Measurements from ENCODE around the gene SARM1.
A peak's percentile ranks its signal among the peaks of the same experiment; 100 is the strongest.

Gene SARM1

GRCh38 chr17:28395426-28395825, 23.9 kb downstream of the SARM1 start:
- Mint-ChIP-seq H3K36me3 (peaks cover 7% of the 10 kb centered on the region), H3K4me3 (no peak overlapping the region), H3K27me3 (no peaks in the 10 kb centered on the region), H3K9me3 (no peaks in the 10 kb centered on the region), H3K27ac (no peak overlapping the region), H3K4me1 (no peaks in the 10 kb centered on the region)

GRCh38 chr17:28395968-28396367, 24.5 kb downstream of the SARM1 start:
- H3K9me3 Mint-ChIP-seq = no peaks in the 10 kb centered on the region
- H3K27me3 Mint-ChIP-seq = no peaks in the 10 kb centered on the region
- H3K36me3 Mint-ChIP-seq = peaks cover 5% of the 10 kb centered on the region
- H3K4me3 Mint-ChIP-seq = no peak overlapping the region
- H3K27ac Mint-ChIP-seq = no peak overlapping the region
- no peaks in the 10 kb centered on the region for H3K4me1 Mint-ChIP-seq

DNA sequence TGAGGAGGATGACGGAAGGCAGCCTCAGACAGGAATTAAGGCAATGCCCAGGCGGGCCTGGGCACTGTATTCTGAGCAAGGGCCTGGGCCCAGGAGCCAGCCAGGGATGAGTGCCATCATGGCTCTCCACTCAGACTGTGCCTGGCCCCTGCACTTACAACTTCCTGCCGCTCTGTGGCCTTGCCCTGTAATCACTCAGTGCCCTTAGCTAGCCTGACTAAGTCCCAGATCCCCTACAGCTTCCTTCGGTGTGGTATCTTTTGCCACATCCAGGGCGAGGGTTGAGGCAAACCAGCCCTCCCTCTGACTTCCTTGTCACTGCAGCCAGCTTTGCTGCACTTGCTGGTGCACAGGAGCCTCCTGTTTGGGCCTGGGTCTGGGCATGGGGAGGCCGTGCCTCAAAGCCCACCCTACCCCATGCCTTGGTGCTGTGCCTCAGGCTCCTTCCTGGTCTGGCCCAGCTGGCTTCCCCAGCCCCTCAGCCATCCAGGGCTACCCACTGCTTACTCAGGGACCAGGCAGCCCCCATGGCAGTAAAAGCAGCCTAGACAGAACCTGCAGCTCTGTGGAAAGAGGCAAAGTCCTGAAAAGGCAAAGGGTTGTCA, 25.2 kb downstream of the SARM1 start:
- H3K4me1 Mint-ChIP-seq = no peaks in the 10 kb centered on the region
- H3K4me3 Mint-ChIP-seq = no peak overlapping the region
- H3K27ac Mint-ChIP-seq = no peak overlapping the region
- H3K36me3 Mint-ChIP-seq = peaks cover 2% of the 10 kb centered on the region
- no peaks in the 10 kb centered on the region for H3K27me3 Mint-ChIP-seq
- H3K9me3 Mint-ChIP-seq = no peaks in the 10 kb centered on the region

DNA sequence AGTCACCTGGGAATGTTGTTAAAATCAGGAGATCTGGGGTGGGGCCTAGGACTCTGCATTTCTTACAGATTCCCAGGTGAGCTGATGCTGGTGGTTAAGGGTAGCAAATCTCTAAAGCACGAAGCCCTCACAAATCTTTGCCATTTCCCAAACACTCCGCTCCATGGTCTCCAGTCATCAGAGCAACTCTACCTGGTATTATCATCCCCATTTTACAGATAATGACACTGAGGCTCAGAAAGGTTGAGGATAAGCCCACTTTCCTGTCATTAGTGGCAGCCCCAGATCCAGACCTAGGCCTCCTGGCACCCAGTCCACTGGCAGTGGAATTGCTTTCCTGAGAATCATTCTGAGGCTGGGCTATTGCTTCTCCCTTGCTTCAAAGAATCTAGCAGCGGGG, 25.8 kb downstream of the SARM1 start:
- no peaks in the 10 kb centered on the region for H3K27me3 Mint-ChIP-seq
- no peak overlapping the region for H3K4me3 Mint-ChIP-seq
- peaks cover 2% of the 10 kb centered on the region for H3K36me3 Mint-ChIP-seq
- no peak overlapping the region for H3K27ac Mint-ChIP-seq
- no peaks in the 10 kb centered on the region for H3K9me3 Mint-ChIP-seq
- no peaks in the 10 kb centered on the region for H3K4me1 Mint-ChIP-seq

GRCh38 chr17:28397687-28398279, 26.3 kb downstream of the SARM1 start:
- Mint-ChIP-seq H3K27ac (no peak overlapping the region), H3K36me3 (peaks cover 2% of the 10 kb centered on the region), H3K27me3 (no peaks in the 10 kb centered on the region), H3K4me3 (no peak overlapping the region), H3K4me1 (no peaks in the 10 kb centered on the region), H3K9me3 (no peaks in the 10 kb centered on the region)

DNA sequence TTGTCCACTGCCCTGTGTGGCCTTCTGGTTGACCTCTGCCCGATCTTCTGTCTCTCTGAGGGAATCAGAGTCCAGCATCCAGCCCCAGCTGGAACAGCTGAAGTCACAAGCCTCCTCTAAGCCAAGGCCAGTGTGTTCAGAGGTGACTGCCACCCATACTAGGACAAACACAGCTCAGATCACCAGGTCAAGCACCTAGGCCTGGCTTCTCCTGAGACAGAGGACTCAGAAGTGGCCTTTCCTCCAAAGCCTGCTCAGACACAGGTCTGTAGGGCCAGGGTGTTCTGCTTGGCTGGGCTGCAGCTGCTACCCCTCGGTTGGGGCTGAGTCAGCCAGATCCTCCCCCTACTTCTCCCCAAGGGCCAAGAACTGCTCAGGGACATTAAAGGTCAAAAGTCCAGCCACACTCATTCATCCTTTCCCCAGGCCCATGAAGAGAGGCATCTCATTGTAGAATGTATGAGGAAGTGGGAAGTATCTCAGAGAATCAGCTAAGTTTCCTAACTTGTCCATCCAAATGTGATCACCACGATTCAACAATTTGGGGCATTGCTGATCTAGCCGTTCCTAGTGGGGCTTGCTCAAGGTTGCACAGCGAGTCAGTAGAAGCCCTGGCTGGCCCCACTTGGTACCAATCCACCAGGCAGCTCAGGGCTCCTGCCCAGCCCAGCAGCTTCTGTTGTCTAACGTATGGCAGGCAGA, 26.9 kb downstream of the SARM1 start:
- no peak overlapping the region for H3K4me3 Mint-ChIP-seq
- peaks cover 2% of the 10 kb centered on the region for H3K36me3 Mint-ChIP-seq
- H3K27me3 Mint-ChIP-seq = no peaks in the 10 kb centered on the region
- no peak overlapping the region for H3K27ac Mint-ChIP-seq
- no peaks in the 10 kb centered on the region for H3K4me1 Mint-ChIP-seq
- H3K9me3 Mint-ChIP-seq = no peaks in the 10 kb centered on the region

DNA sequence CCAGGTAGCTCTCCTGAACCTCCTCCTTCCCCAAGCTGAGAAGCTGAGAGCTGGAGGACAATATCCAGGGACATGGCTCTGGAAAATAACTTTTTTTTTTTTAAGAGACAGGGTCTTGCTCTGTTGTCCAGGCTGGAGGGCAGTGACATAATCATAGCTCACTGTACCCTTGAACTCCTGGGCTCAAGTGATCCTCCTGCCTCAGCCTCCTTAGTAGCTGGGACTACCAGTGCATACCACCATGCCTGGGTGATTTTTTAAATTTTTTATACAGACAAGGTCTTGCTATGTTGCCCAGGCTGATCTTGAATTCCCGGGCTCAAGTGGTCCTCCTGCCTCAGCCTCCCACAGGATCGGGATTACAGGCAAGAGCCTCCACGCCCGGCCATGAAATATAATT, 28.3 kb downstream of the SARM1 start:
- Mint-ChIP-seq H3K36me3 (no peaks in the 10 kb centered on the region), H3K4me3 (no peak overlapping the region), H3K27ac (no peak overlapping the region), H3K4me1 (no peaks in the 10 kb centered on the region), H3K9me3 (no peaks in the 10 kb centered on the region), H3K27me3 (no peaks in the 10 kb centered on the region)

DNA sequence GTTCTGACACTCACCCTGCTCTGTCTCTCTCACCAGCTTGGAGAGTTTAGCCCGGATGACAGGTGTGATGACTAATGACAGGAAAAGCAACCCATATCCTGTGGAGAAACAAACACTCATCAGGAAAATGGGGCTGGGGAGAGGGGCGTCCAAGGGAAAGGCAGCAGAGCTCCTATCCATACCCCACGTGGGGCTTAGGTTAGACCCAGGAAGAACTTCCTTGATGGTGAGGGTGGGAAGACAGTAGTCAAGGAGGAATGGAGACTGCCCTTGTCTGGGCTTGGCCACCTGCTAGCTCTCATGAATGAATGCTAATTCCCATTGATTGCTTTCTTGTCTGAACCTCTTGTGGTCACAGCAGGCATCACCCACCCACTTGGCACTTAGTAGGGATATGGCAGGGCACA, 30.7 kb downstream of the SARM1 start:
- no peak overlapping the region for H3K27ac Mint-ChIP-seq

GRCh38 chr17:28402844-28403243, 31.4 kb downstream of the SARM1 start:
- no peaks in the 10 kb centered on the region for H3K9me3 Mint-ChIP-seq
- no peak overlapping the region for H3K4me3 Mint-ChIP-seq
- no peaks in the 10 kb centered on the region for H3K27me3 Mint-ChIP-seq
- H3K36me3 Mint-ChIP-seq = no peaks in the 10 kb centered on the region
- peaks cover 5% of the 10 kb centered on the region for H3K4me1 Mint-ChIP-seq
- peak overlapping the region; percentile 41 for H3K27ac Mint-ChIP-seq

More for the DNA sequence above, 30.7 kb downstream of the SARM1 start:
- H3K36me3 Mint-ChIP-seq = no peaks in the 10 kb centered on the region
- H3K4me1 Mint-ChIP-seq = peaks cover 5% of the 10 kb centered on the region
- H3K9me3 Mint-ChIP-seq = no peaks in the 10 kb centered on the region
- no peak overlapping the region for H3K4me3 Mint-ChIP-seq
- no peaks in the 10 kb centered on the region for H3K27me3 Mint-ChIP-seq

DNA sequence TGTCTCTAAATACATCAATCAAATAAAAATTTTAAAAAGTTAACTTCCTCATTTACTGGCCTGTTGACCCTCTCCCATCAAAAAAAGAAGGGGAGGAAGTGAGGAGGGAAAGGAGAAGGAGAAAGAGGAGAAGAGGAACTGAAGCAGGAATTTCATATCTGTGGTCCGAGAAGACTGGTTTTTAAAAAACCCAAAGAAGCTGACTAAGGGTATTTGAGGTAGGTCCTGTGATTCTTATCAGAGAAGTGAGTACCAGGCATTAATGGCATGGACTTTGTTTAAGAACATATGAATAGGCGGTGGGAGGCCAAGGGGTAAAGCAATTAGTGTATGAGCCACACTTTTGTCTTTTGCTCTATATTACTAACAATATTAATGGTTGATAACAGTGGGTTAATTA, 32.5 kb downstream of the SARM1 start:
- H3K4me1 Mint-ChIP-seq = peaks cover 5% of the 10 kb centered on the region
- no peaks in the 10 kb centered on the region for H3K27me3 Mint-ChIP-seq
- H3K27ac Mint-ChIP-seq = no peak overlapping the region
- no peaks in the 10 kb centered on the region for H3K9me3 Mint-ChIP-seq
- peak overlapping the region; percentile 51 for H3K4me3 Mint-ChIP-seq
- no peaks in the 10 kb centered on the region for H3K36me3 Mint-ChIP-seq

GRCh38 chr17:28404461-28404811, 32.9 kb downstream of the SARM1 start:
- H3K4me3 Mint-ChIP-seq = peak overlapping the region; percentile 51
- no peak overlapping the region for H3K27ac Mint-ChIP-seq
- H3K27me3 Mint-ChIP-seq = no peaks in the 10 kb centered on the region
- H3K4me1 Mint-ChIP-seq = peaks cover 5% of the 10 kb centered on the region
- no peaks in the 10 kb centered on the region for H3K9me3 Mint-ChIP-seq
- H3K36me3 Mint-ChIP-seq = no peaks in the 10 kb centered on the region

DNA sequence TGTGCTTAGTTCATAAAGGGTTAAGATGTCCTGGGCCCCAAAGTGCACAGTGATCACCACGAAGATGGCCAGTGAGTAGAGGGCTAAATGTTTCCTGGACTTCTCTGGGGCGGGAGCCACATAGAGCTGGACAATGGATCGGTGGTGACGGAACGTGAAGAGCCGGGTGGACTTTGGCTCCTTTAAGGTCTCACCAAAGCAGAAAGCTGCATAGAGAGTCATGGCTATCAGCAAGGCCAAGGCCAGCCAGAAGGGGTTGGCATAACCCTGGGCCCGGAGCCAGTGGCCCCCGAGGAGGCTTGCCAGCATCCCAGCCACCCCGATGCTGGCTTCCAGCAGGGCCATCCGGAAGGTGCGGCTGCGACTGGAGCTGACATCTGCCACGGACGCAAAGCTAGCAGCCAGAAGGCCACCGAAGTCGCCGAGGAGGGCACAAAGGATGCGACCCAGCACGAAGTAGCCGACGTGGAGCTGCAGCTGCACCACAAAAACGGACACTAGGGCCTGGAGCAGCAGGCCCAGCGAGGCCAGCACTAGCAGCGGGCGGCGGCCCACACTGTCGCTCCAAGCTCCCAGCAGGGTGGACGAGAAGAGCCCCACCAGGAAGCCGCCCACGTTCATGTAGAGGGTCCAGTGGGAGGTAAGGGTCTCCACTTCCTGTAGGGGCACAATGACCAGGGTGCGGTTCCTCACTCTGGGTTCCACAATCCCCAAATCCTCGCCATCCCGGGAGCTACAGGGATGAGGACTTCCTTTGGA, 33.5 kb downstream of the SARM1 start:
- Mint-ChIP-seq H3K4me3 (peak overlapping the region; percentile 77), H3K4me1 (peaks cover 5% of the 10 kb centered on the region), H3K27me3 (no peaks in the 10 kb centered on the region), H3K27ac (peak overlapping the region; percentile 62), H3K9me3 (no peaks in the 10 kb centered on the region), H3K36me3 (no peaks in the 10 kb centered on the region)

GRCh38 chr17:28405632-28406472, 34.4 kb downstream of the SARM1 start, which contains the start of gene SLC46A1:
SLC46A1 (minus strand) TSS chr17:28406212; CDS start chr17:28406114, 98 bp downstream.
- Mint-ChIP-seq H3K27ac (peak within 1 kb of the TSS; percentile 62), H3K9me3 (no peaks in the 10 kb centered on the region), H3K27me3 (no peaks in the 10 kb centered on the region), H3K36me3 (no peaks in the 10 kb centered on the region), H3K4me3 (peak within 1 kb of the TSS; percentile 82), H3K4me1 (peaks cover 5% of the 10 kb centered on the region)

- no peaks in the 10 kb centered on the region for H3K9me3 Mint-ChIP-seq
- H3K27me3 Mint-ChIP-seq = no peaks in the 10 kb centered on the region
- H3K4me1 Mint-ChIP-seq = peaks cover 5% of the 10 kb centered on the region
- H3K4me3 Mint-ChIP-seq = peak overlapping the region; percentile 82
- no peaks in the 10 kb centered on the region for H3K36me3 Mint-ChIP-seq
- peak overlapping the region; percentile 35 for H3K27ac Mint-ChIP-seq
These were observed 35.0 kb downstream of the SARM1 start for GRCh38 chr17:28406473-28406814.
